HuH-7 (cell line): ENCODE data around the gene NADSYN1.

Source experiments
- DNase-seq: peaks from one replicate; pipeline ENCODE4 v3.0.0; 2011; ENCODE audit warnings: low spot score

NADSYN1 gene

GRCh38 chr11:71474141-71474770, 21.3 kb downstream of the NADSYN1 start:
- DNase-seq = no peak

GRCh38 chr11:71474771-71475483, 21.9 kb downstream of the NADSYN1 start:
- DNase-seq = no peak

GRCh38 chr11:71476031-71476430, 23.0 kb downstream of the NADSYN1 start:
- DNase-seq = no peak

- DNase-seq = no peak
Observed at GRCh38 chr11:71476926-71477640, 24.1 kb downstream of the NADSYN1 start.

- no peak for DNase-seq
Observed at GRCh38 chr11:71477641-71478527, 24.9 kb downstream of the NADSYN1 start.

GRCh38 chr11:71478528-71478840, 25.5 kb downstream of the NADSYN1 start:
- DNase-seq = no peak

GRCh38 chr11:71481101-71481960, 28.3 kb downstream of the NADSYN1 start:
- no peak for DNase-seq

- no peak for DNase-seq
Observed at GRCh38 chr11:71482216-71482615, 29.2 kb downstream of the NADSYN1 start.

- DNase-seq = no peak
Observed at GRCh38 chr11:71482746-71483364, 29.9 kb downstream of the NADSYN1 start.

GRCh38 chr11:71483692-71484091, 30.7 kb downstream of the NADSYN1 start:
- DNase-seq = no peak

GRCh38 chr11:71484248-71485062, 31.5 kb downstream of the NADSYN1 start:
- DNase-seq = no peak

GRCh38 chr11:71485063-71485399, 32.0 kb downstream of the NADSYN1 start:
- no peak for DNase-seq

- no peak for DNase-seq
Observed at GRCh38 chr11:71485466-71485865, 32.5 kb downstream of the NADSYN1 start.

- no peak for DNase-seq
Observed at GRCh38 chr11:71486320-71486719, 33.3 kb downstream of the NADSYN1 start.

GRCh38 chr11:71488681-71489270, 35.8 kb downstream of the NADSYN1 start:
- no peak for DNase-seq

- DNase-seq = no peak
Observed at GRCh38 chr11:71489311-71490043, 36.5 kb downstream of the NADSYN1 start.

- DNase-seq = no peak
Observed at GRCh38 chr11:71490044-71490730, 37.2 kb downstream of the NADSYN1 start.

GRCh38 chr11:71490731-71491390, 37.9 kb downstream of the NADSYN1 start:
- no peak for DNase-seq
